ENCODE measurements around the gene APOC3. TPM values are rescaled to one million over a fixed set of nuclear protein-coding genes. Genes with fewer than 3 reads are reported as not detected.

Gene APOC3
- total RNA-seq, 1 donor from 2014 or later, result not detected

- intact Hi-C loops (cut with micrococcal nuclease), result no loop called here
These were observed 14.0 kb downstream of the APOC3 start for GRCh38 chr11:116843661-116844060.

GRCh38 chr11:116844722-116845121, 15.0 kb downstream of the APOC3 start:
- intact Hi-C loops (cut with micrococcal nuclease), result no loop called here

- intact Hi-C loops (cut with micrococcal nuclease), result no loop called here
These were observed 17.9 kb downstream of the APOC3 start for GRCh38 chr11:116847612-116848011.

GRCh38 chr11:116849060-116849459, 19.4 kb downstream of the APOC3 start:
- intact Hi-C loops (cut with micrococcal nuclease), result no loop called here

- intact Hi-C loops (cut with micrococcal nuclease), result no loop called here
These were observed 19.8 kb downstream of the APOC3 start for GRCh38 chr11:116849486-116849885.

- intact Hi-C loops (cut with micrococcal nuclease), result loop anchor here (2.0 kb wide), 3 partner anchors 15 to 379 kb away; partner anchors contain the start of gene APOA1
These were observed 21.9 kb downstream of the APOC3 start for GRCh38 chr11:116851626-116852025.

GRCh38 chr11:116852261-116853031, 22.7 kb downstream of the APOC3 start:
- intact Hi-C loops (cut with micrococcal nuclease), result loop anchor here (1.0 to 2.0 kb wide), 7 partner anchors 16 to 378 kb away; partner anchors contain the start of genes APOA1, PAFAH1B2, SIK3 and ZPR1

GRCh38 chr11:116853461-116854073, 23.9 kb downstream of the APOC3 start:
- intact Hi-C loops (cut with micrococcal nuclease), result loop anchor here (1.0 to 2.0 kb wide), 7 partner anchors 17 to 377 kb away; partner anchors contain the start of genes APOA1, PAFAH1B2, SIK3 and ZPR1

- intact Hi-C loops (cut with micrococcal nuclease), result no loop called here
These were observed 25.7 kb downstream of the APOC3 start for GRCh38 chr11:116855413-116855812.

- intact Hi-C loops (cut with micrococcal nuclease), result no loop called here
These were observed 26.7 kb downstream of the APOC3 start for GRCh38 chr11:116856423-116856822.

- intact Hi-C loops (cut with micrococcal nuclease), result no loop called here
These were observed 27.6 kb downstream of the APOC3 start for GRCh38 chr11:116857316-116857715.

- intact Hi-C loops (cut with micrococcal nuclease), result no loop called here
These were observed 28.2 kb downstream of the APOC3 start for GRCh38 chr11:116857936-116858335.

GRCh38 chr11:116859175-116859574, 29.5 kb downstream of the APOC3 start:
- intact Hi-C loops (cut with micrococcal nuclease), result no loop called here

- intact Hi-C loops (cut with micrococcal nuclease), result no loop called here
These were observed 30.6 kb downstream of the APOC3 start for GRCh38 chr11:116860303-116860702.

- intact Hi-C loops (cut with micrococcal nuclease), result no loop called here
These were observed 31.8 kb downstream of the APOC3 start for GRCh38 chr11:116861539-116861938.

- intact Hi-C loops (cut with micrococcal nuclease), result no loop called here
These were observed 32.5 kb downstream of the APOC3 start for GRCh38 chr11:116862185-116862584.

GRCh38 chr11:116862951-116863350, 33.2 kb downstream of the APOC3 start:
- intact Hi-C loops (cut with micrococcal nuclease), result no loop called here

- intact Hi-C loops (cut with micrococcal nuclease), result no loop called here
These were observed 34.8 kb downstream of the APOC3 start for GRCh38 chr11:116864531-116864930.

GRCh38 chr11:116865696-116866095, 36.0 kb downstream of the APOC3 start:
- intact Hi-C loops (cut with micrococcal nuclease), result no loop called here

GRCh38 chr11:116866804-116867455, 37.2 kb downstream of the APOC3 start:
- intact Hi-C loops (cut with micrococcal nuclease), result no loop called here

GRCh38 chr11:116867619-116868018, 37.9 kb downstream of the APOC3 start:
- intact Hi-C loops (cut with micrococcal nuclease), result no loop called here

GRCh38 chr11:116868066-116868465, 38.4 kb downstream of the APOC3 start:
- intact Hi-C loops (cut with micrococcal nuclease), result no loop called here

All from T-helper 2 cell treated with Interferon-gamma antibody and Interleukin-4, amounts not matched to agents 100 ng/mL and 5 ng/mL, for 36 hours (primary cell).